Measurements from ENCODE around the gene DRAM2. TPM values are rescaled to one million over a fixed set of nuclear protein-coding genes. Genes with fewer than 3 reads are reported as not detected.
"Not testable (repeated sequence)": the region's sequence is repeated elsewhere in the genome, so short reads cannot be mapped to it uniquely, and the experiment has no call there.

The DRAM2 gene
- total and polyA plus RNA-seq, 2 of the 4 experiments (the other 2 are of a cell fraction), result 31.4 to 66.3 TPM

DNA sequence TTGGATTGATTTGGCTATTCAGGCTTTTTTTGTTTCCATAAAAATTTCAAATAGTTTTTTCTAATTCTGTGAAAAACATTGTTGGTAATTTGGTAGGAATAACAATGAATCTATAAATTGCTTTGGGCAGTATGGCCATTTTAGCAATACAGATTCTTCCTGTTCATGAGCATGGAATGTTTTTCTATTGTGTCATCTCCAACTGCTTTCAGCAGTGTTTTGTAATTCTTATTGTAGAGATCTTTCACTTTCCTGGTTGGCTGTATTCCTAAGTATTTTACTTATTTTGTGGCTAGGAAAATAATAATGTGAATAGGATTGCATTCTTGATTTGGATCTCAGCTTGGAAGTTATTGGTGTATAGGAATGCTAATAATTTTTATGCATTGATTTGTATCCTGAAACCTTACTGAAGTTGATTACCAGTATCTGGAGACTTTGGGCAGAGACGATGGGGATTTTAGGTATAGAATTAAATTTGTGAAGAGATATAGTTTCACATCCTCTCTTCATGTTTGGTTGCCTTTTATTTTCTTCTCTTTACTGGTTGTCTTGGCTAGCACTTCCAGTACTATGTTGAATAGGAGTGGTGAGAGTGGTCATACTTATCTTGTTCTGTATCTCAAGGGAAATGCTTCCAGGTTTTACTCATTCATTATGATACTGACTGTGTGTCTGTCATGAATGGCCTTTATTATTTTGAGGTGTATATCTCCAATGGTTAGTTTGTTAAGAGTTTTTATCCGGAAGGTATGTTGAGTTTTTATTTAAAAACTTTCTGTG lies 57.3 kb downstream of the DRAM2 start:
- WGBS, 2 experiments (ENCODE audit: extremely low coverage in 2 of 2, insufficient read length in 1 of 2), result no CpG with 5 or more reads among the region's 2 CpGs
- H3K27me3 ChIP-seq (ENCODE audit: control insufficient read depth, insufficient read depth, low read length), result no peaks in the 10 kb centered on the region
- no TSS peak for BruUV-seq (replicated peaks)
- no peak for TF ChIP-seq NFE2L2 (IDR thresholded peaks at IDR 0.05; ENCODE audit: low read depth, low read length)
- TF ChIP-seq BHLHE40 (IDR thresholded peaks at IDR 0.05; ENCODE audit: low read depth, low read length), result no peak
- TF ChIP-seq MXI1 (IDR thresholded peaks at IDR 0.05; ENCODE audit: borderline replicate concordance, low read depth, low read length), result no peak
- TF ChIP-seq FOS (IDR thresholded peaks at IDR 0.05; ENCODE audit: low read depth, low read length), result no peak
- peak; percentile 63; the same call in 1 of the 2 replicates for TF ChIP-seq CEBPB (IDR thresholded peaks at IDR 0.05; ENCODE audit: low read depth, low read length)
- no peak for TF ChIP-seq MAZ (IDR thresholded peaks at IDR 0.05; ENCODE audit: borderline replicate concordance, low read depth, low read length)
- no peak overlapping the region for H4K8ac ChIP-seq (ENCODE audit: low read depth in 2 of 2, low read length in 2 of 2)
- no peak overlapping the region for H4K91ac ChIP-seq (ENCODE audit: insufficient read depth, low read depth, low read length)
- peaks cover 1% of the 10 kb centered on the region; the same call in 1 of the 2 replicates for H3K9me3 ChIP-seq (ENCODE audit: control insufficient read depth, insufficient read depth, low read length)
- H3K4me3 ChIP-seq (ENCODE audit: insufficient read depth, low read depth, low read length), result no peak overlapping the region
- H2BK20ac ChIP-seq (ENCODE audit: low read depth, low read length), result no peak overlapping the region
- H3K56ac ChIP-seq (ENCODE audit: extremely low read depth, insufficient read depth, low read length), result no peak overlapping the region
- H2BK5ac ChIP-seq (ENCODE audit: low read depth, low read length, poor library complexity, severe bottlenecking), result no peak overlapping the region
- H3K36me3 ChIP-seq (ENCODE audit: control insufficient read depth, insufficient read depth, low read length), result no peaks in the 10 kb centered on the region
- H4K5ac ChIP-seq (ENCODE audit: low read depth, low read length), result no peak overlapping the region
- H3K18ac ChIP-seq (ENCODE audit: low read depth, low read length), result no peak overlapping the region
- H3K4me2 ChIP-seq (ENCODE audit: low read depth, low read length), result no peak overlapping the region; the same call in 1 of the 2 replicates
- peak; percentile 71 for DNase-seq
- ChIA-PET CTCF (no interaction called here), POLR2A (ENCODE audit: unreplicated experiment) (no interaction called here)
- no peak overlapping the region for H2BK120ac ChIP-seq (ENCODE audit: low read depth, low read length)
- H3K27ac ChIP-seq (ENCODE audit: insufficient read depth, low read length), result no peak overlapping the region
- intact Hi-C loops (cut with micrococcal nuclease) (no loop called here), dilution Hi-C loops (cut with HindIII; ENCODE audit: low sequenced_read_pairs, unreplicated experiment) (no loop called here), in situ Hi-C loops (cut with MboI; ENCODE audit: low sequenced_read_pairs) (no loop called here)
- no peaks in the 10 kb centered on the region for H3K79me1 ChIP-seq (ENCODE audit: low read depth in 1 of 2, low read length in 2 of 2)
- no peak overlapping the region for H2AK9ac ChIP-seq (replicated peaks; ENCODE audit: low read depth, low read length, poor library complexity)
- no peaks in the 10 kb centered on the region for H4K20me1 ChIP-seq (ENCODE audit: insufficient read depth, low read length)
- no peak overlapping the region for H3K23ac ChIP-seq (ENCODE audit: low read depth, low read length)
- no peak overlapping the region for H2AFZ ChIP-seq (replicated peaks; ENCODE audit: low read length, poor library complexity)
- no peak overlapping the region for H3K14ac ChIP-seq (replicated peaks; ENCODE audit: low read depth, low read length)
- H3K4ac ChIP-seq (ENCODE audit: low read depth, low read length), result no peak overlapping the region
- H2AK5ac ChIP-seq (ENCODE audit: low read depth, low read length), result no peak overlapping the region
- peak; percentile 53 for ATAC-seq (ENCODE audit: low read depth)
- no peaks in the 10 kb centered on the region for H3K9me1 ChIP-seq (ENCODE audit: insufficient read depth, low read length)
- H2BK15ac ChIP-seq (ENCODE audit: low read depth, low read length), result no peak overlapping the region
- H3K9ac ChIP-seq (ENCODE audit: low read depth, low read length), result no peak overlapping the region
- no peaks in the 10 kb centered on the region for H3K4me1 ChIP-seq (ENCODE audit: control insufficient read depth, insufficient read depth, low read length)

DNA sequence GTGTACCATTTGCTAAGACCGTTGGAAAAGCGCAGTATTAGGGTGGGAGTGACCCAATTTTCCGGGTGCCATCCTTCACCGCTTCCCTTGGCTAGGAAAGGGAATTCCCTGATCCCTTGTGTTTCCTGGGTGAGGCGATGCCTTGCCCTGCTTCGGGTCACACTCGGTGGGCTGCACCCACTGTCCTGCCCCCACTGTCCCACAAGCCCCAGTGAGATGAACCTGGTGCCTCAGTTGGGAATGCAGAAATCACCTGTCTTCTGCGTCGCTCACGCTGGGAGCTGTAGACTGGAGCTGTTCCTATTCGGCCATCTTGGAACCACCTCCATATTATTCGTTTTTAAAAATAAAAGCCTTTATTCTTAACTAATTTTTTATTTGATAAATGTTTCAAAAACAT lies 60.6 kb downstream of the DRAM2 start:
- H2AFZ ChIP-seq (replicated peaks; ENCODE audit: low read length, poor library complexity); H3K23ac ChIP-seq (ENCODE audit: low read depth, low read length); in situ Hi-C loops (cut with MboI; ENCODE audit: low sequenced_read_pairs); H2BK20ac ChIP-seq (ENCODE audit: low read depth, low read length); intact Hi-C loops (cut with micrococcal nuclease); BruUV-seq (replicated peaks); H3K9ac ChIP-seq (ENCODE audit: low read depth, low read length); ATAC-seq (ENCODE audit: low read depth); H3K4me3 ChIP-seq (ENCODE audit: insufficient read depth, low read depth, low read length); H2BK5ac ChIP-seq (ENCODE audit: low read depth, low read length, poor library complexity, severe bottlenecking); dilution Hi-C loops (cut with HindIII; ENCODE audit: low sequenced_read_pairs, unreplicated experiment); H2AK9ac ChIP-seq (replicated peaks; ENCODE audit: low read depth, low read length, poor library complexity); H3K9me1 ChIP-seq (ENCODE audit: insufficient read depth, low read length); H3K27me3 ChIP-seq (ENCODE audit: control insufficient read depth, insufficient read depth, low read length); H2BK120ac ChIP-seq (ENCODE audit: low read depth, low read length); H3K4me1 ChIP-seq (ENCODE audit: control insufficient read depth, insufficient read depth, low read length); H3K56ac ChIP-seq (ENCODE audit: extremely low read depth, insufficient read depth, low read length); H3K79me1 ChIP-seq (ENCODE audit: low read depth in 1 of 2, low read length in 2 of 2); H3K27ac ChIP-seq (ENCODE audit: insufficient read depth, low read length); H4K91ac ChIP-seq (ENCODE audit: insufficient read depth, low read depth, low read length); DNase-seq; H3K36me3 ChIP-seq (ENCODE audit: control insufficient read depth, insufficient read depth, low read length); POLR2A ChIA-PET (ENCODE audit: unreplicated experiment); H3K9me3 ChIP-seq (ENCODE audit: control insufficient read depth, insufficient read depth, low read length); H2BK15ac ChIP-seq (ENCODE audit: low read depth, low read length); CTCF ChIA-PET; H2AK5ac ChIP-seq (ENCODE audit: low read depth, low read length); H3K14ac ChIP-seq (replicated peaks; ENCODE audit: low read depth, low read length); H4K5ac ChIP-seq (ENCODE audit: low read depth, low read length); H4K8ac ChIP-seq (ENCODE audit: low read depth in 2 of 2, low read length in 2 of 2); H3K18ac ChIP-seq (ENCODE audit: low read depth, low read length); H4K20me1 ChIP-seq (ENCODE audit: insufficient read depth, low read length); H3K4me2 ChIP-seq (ENCODE audit: low read depth, low read length); H3K4ac ChIP-seq (ENCODE audit: low read depth, low read length): not testable (repeated sequence)
- 87% methylated on average over 3 of the region's 12 CpGs; no CpG with 5 or more reads in 1 of the 2 experiments for WGBS, 2 experiments (ENCODE audit: extremely low coverage in 2 of 2, insufficient read length in 1 of 2)
